Anterior cingulate cortex (tissue), 58 donors: ENCODE measurements around the gene RSL1D1.
A peak's percentile ranks its signal among the peaks of the same experiment; 100 is the strongest.

Experiments
- DNase-seq, 58 donors: peaks; one replicate each; lab custom pipeline; 2025; lab: John Stamatoyannopoulos, UW

The RSL1D1 gene

GRCh38 chr16:11851294-11852091 lies at the start of gene RSL1D1:
Gene RSL1D1 (minus strand): TSS chr16:11851542. CDS start chr16:11851512, 30 bp downstream.
- DNase-seq = peak; percentile 48 to 93 (median 86)

- no peak for DNase-seq
Measured at GRCh38 chr16:11901091-11901490, 49.7 kb upstream of the RSL1D1 start.

GRCh38 chr16:11896486-11897176 lies 45.3 kb upstream of the RSL1D1 start:
- DNase-seq = peak in 3 of 58 donors; percentile 3 to 18 (median 3)

- DNase-seq = no peak
Measured at GRCh38 chr16:11893571-11893970, 42.2 kb upstream of the RSL1D1 start.

- DNase-seq = no peak
Measured at GRCh38 chr16:11892761-11893160, 41.4 kb upstream of the RSL1D1 start.

GRCh38 chr16:11890231-11890965 lies 39.1 kb upstream of the RSL1D1 start:
- no peak for DNase-seq

GRCh38 chr16:11886881-11887280 lies 35.5 kb upstream of the RSL1D1 start:
- DNase-seq = no peak

- DNase-seq = no peak
Measured at GRCh38 chr16:11884035-11884434, 32.7 kb upstream of the RSL1D1 start.

GRCh38 chr16:11880007-11880406 lies 28.7 kb upstream of the RSL1D1 start:
- DNase-seq = no peak

- DNase-seq = no peak
Measured at GRCh38 chr16:11877374-11877773, 26.0 kb upstream of the RSL1D1 start.

- no peak for DNase-seq
Measured at GRCh38 chr16:11876306-11876705, 25.0 kb upstream of the RSL1D1 start.

- DNase-seq = no peak
Measured at GRCh38 chr16:11875721-11876120, 24.4 kb upstream of the RSL1D1 start.

- DNase-seq = no peak
Measured at GRCh38 chr16:11871193-11871592, 19.9 kb upstream of the RSL1D1 start.

- no peak for DNase-seq
Measured at GRCh38 chr16:11870399-11870798, 19.1 kb upstream of the RSL1D1 start.

GRCh38 chr16:11869353-11870228 lies 18.2 kb upstream of the RSL1D1 start:
- no peak for DNase-seq

- DNase-seq = no peak
Measured at GRCh38 chr16:11868412-11868980, 17.2 kb upstream of the RSL1D1 start.

- no peak for DNase-seq
Measured at GRCh38 chr16:11862489-11862888, 11.1 kb upstream of the RSL1D1 start.

GRCh38 chr16:11857161-11857560 lies 5.8 kb upstream of the RSL1D1 start:
- DNase-seq = no peak

- no peak for DNase-seq
Measured at GRCh38 chr16:11852092-11852809, 909 bp upstream of the RSL1D1 start.
